ENCODE data around the gene INPP4B.
"Not testable (repeated sequence)": the region's sequence is repeated elsewhere in the genome, so short reads cannot be mapped to it uniquely, and the experiment has no call there.

The INPP4B gene

DNA sequence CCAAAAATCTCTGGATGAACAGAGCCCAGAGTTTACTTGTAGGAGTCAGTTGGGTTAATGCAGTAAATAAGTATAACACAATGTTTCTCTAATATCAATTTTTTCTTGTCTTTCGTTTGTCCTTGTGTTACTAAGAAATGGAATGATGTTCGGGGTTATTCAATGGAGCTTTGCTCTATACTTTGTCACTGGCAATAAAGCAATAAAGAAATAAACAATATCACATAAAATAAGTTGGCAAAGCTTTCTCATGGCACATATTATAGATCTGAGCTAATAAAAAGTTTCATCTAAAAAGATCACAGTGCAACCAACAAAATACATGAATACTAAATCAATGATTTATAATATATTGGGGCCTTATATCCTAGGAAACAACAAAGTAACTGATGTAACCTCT is 32.7 kb downstream of the INPP4B start:
- H3K27me3 Mint-ChIP-seq = no peaks in the 10 kb centered on the region
- ATAC-seq (ENCODE audit: low read depth) (no peak), DNase-seq (ENCODE audit: low spot score in 2 of 2) (no peak)
- no peaks in the 10 kb centered on the region for H3K4me1 Mint-ChIP-seq
- H3K4me3 Mint-ChIP-seq = no peak overlapping the region
- H3K27ac Mint-ChIP-seq = no peak overlapping the region
- no peaks in the 10 kb centered on the region for H3K36me3 Mint-ChIP-seq
- no peaks in the 10 kb centered on the region for H3K9me3 Mint-ChIP-seq

DNA sequence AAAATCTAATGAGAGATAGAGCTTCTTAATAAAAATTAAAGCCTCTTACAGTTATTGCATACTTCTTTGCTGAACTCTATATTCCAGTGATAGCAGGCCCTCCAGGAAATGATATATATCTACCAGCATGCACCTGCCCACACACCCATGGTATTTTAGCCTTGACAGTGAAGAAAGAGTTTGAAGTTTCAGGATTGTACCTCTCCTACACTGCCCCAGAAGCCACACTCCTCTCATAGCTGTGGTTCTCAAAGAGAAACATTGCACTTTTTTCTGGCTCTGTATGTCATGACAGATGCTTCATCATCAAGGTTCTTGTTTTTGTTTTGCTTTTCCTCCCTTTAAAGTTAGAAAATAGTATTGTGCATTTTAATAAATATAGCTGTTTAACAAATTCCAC is 34.0 kb downstream of the INPP4B start:
- H3K4me1 Mint-ChIP-seq = no peaks in the 10 kb centered on the region
- ATAC-seq (ENCODE audit: low read depth) (no peak), DNase-seq (ENCODE audit: low spot score in 2 of 2) (no peak)
- no peak overlapping the region for H3K4me3 Mint-ChIP-seq
- no peaks in the 10 kb centered on the region for H3K27me3 Mint-ChIP-seq
- H3K36me3 Mint-ChIP-seq = no peaks in the 10 kb centered on the region
- no peaks in the 10 kb centered on the region for H3K9me3 Mint-ChIP-seq
- no peak overlapping the region for H3K27ac Mint-ChIP-seq

DNA sequence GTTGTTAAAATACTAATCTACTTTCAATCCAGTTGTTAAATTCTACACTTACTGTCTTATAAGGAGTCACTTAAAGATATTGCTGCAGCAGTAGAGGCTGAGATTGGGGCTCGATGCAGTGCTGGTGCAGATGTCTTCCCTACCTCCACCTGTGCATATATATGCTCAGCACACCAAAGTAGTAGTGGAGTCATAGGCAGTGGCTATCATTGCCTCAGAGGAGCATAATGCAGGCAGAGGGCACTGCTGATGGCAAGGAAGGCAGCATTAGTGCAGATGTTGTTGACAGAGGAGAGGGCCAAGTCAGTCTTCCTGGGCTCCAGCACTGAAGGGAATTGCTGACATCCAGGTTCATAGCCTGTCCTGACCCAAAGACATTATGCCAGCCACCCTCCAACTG is 35.1 kb downstream of the INPP4B start:
- no peaks in the 10 kb centered on the region for H3K9me3 Mint-ChIP-seq
- no peak overlapping the region for H3K4me3 Mint-ChIP-seq
- DNase-seq (ENCODE audit: low spot score in 2 of 2) (no peak), ATAC-seq (ENCODE audit: low read depth) (no peak)
- no peaks in the 10 kb centered on the region for H3K4me1 Mint-ChIP-seq
- no peak overlapping the region for H3K27ac Mint-ChIP-seq
- H3K36me3 Mint-ChIP-seq = no peaks in the 10 kb centered on the region
- no peaks in the 10 kb centered on the region for H3K27me3 Mint-ChIP-seq

DNA sequence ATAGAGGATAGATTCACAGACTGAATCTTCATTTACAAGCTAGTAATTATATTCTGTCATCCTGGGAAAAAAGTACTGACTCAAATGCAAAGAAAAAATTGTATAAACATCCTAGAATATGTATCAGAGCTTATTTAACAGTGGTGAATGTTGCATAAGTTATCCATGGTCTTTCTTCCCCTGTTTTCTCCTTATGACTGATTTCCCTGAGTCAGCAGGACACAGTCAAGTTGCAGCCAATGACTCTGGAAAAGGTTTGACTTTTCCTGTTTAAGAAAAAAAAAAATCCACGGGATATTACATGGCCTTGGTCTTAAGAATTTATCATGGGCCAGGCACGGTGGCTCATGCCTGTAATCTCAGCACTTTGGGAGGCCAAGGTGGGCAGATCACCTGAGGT is 36.5 kb downstream of the INPP4B start:
- H3K4me3 Mint-ChIP-seq = no peak overlapping the region
- no peak overlapping the region for H3K27ac Mint-ChIP-seq
- no peak for DNase-seq (ENCODE audit: low spot score in 2 of 2)
- no peaks in the 10 kb centered on the region for H3K9me3 Mint-ChIP-seq
- H3K4me1 Mint-ChIP-seq = no peaks in the 10 kb centered on the region
- ATAC-seq (ENCODE audit: low read depth) = no peak
- no peaks in the 10 kb centered on the region for H3K27me3 Mint-ChIP-seq
- H3K36me3 Mint-ChIP-seq = no peaks in the 10 kb centered on the region

DNA sequence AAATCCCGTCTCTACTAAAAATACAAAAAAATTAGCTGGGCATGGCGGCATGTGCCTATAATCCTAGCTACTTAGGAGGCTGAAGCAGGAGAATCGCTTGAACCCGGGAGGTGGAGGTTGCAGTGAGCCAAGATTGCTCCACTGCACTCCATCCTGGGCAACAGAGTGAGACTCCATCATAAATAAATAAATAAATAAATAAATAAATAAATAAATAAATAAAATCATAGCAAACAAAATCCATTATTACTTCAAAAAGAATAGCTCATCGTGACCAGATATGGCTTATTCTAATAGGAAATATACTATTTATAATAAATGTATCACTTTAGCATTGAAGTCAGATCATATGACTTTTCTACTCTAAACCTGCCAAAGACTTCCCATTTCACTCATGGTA is 42.2 kb downstream of the INPP4B start:
- ATAC-seq (ENCODE audit: low read depth); H3K27ac Mint-ChIP-seq; H3K9me3 Mint-ChIP-seq; H3K27me3 Mint-ChIP-seq; H3K4me1 Mint-ChIP-seq; DNase-seq (ENCODE audit: low spot score in 2 of 2); H3K36me3 Mint-ChIP-seq; H3K4me3 Mint-ChIP-seq: not testable (repeated sequence)

DNA sequence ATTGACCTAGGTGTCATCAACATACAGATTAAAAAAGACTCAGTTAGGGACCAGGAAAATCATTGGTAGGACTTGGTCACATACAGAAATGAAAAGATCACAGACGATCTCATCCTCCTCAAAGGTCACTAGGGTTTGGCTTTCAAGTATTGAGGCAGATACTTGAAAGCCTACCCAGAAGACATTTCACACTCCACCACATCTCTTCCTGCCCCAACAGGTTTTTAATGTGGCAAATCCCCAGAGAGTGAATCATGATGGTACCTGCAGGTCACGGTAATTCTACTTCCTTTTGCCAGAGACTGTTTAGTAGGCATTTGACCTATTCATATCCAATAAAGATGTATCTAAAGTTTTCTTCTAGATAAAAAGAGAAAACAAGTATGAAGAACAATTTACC is 44.1 kb downstream of the INPP4B start:
- no peak for ATAC-seq (ENCODE audit: low read depth)
- Mint-ChIP-seq H3K36me3 (no peaks in the 10 kb centered on the region), H3K27me3 (no peaks in the 10 kb centered on the region), H3K27ac (no peak overlapping the region), H3K9me3 (no peaks in the 10 kb centered on the region), H3K4me3 (no peak overlapping the region), H3K4me1 (no peaks in the 10 kb centered on the region)
- no peak for DNase-seq (ENCODE audit: low spot score in 2 of 2)

DNA sequence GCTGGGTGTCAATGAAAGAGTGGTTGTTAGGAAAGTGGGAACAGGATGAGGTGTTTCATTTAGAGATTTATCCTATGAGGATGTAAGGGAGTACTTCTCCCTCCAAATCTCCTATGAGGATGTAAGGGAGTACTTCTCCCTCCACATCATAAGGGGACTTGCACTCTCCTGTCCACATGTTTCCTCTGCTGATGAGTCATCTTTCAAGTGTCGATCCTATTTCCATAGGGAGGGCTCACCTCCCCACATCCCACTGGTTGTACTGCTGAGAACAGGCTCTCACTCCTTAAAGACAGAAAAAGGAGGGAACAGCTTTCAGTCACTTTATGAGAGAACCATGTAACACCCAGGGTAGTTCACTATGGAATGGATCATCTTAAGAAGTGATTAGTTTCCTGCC is 65.0 kb downstream of the INPP4B start:
- H3K36me3 Mint-ChIP-seq = no peaks in the 10 kb centered on the region
- no peak for ATAC-seq (ENCODE audit: low read depth)

DNA sequence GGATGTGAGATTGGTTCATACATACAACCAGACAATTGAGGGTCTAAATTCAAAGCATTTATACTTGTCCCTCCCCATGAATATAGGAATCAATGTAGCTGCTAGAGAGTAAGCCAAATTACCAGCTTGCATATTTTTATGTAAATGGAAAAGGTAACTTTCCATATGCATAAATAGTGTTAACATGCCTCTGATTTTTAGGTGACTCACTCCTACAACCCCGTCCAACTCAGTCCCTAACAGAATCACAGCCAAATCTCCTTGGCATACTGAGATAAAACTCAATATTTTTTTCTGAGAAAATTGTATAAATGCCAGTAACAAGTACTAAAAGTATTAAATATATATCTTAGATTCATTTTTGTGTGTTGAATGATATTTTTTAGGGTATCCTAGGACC is 67.2 kb downstream of the INPP4B start:
- Mint-ChIP-seq H3K27me3 (peaks cover 2% of the 10 kb centered on the region), H3K27ac (no peak overlapping the region), H3K36me3 (no peaks in the 10 kb centered on the region), H3K4me3 (no peak overlapping the region), H3K4me1 (no peaks in the 10 kb centered on the region), H3K9me3 (no peaks in the 10 kb centered on the region)
- ATAC-seq (ENCODE audit: low read depth) = no peak
- no peak for DNase-seq (ENCODE audit: low spot score in 2 of 2)

More for the DNA sequence above, 65.0 kb downstream of the INPP4B start:
- Mint-ChIP-seq H3K9me3 (no peaks in the 10 kb centered on the region), H3K4me3 (no peak overlapping the region), H3K27ac (no peak overlapping the region), H3K4me1 (no peaks in the 10 kb centered on the region), H3K27me3 (peaks cover 2% of the 10 kb centered on the region)
- DNase-seq (ENCODE audit: low spot score in 2 of 2) = no peak

DNA sequence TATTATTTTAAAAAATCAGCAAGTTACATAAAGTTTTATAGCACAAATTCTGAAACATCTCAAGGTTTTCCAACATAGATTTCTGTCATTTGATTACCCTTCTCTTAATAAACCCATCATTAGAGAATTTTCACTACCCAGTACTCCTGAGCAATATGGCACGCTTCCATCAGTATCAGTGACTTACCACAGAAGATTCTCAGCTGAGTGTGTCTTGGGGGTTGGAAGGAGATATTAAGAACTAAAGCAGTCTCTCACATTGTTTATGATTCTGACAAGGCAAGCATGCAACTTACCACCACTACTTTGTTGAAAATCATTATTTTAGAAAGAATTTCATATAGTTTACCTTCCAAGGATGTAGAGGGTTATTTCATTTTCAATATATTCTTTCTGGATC is 67.7 kb downstream of the INPP4B start:
- H3K4me3 Mint-ChIP-seq = no peak overlapping the region
- H3K4me1 Mint-ChIP-seq = no peaks in the 10 kb centered on the region
- no peaks in the 10 kb centered on the region for H3K9me3 Mint-ChIP-seq
- ATAC-seq (ENCODE audit: low read depth) (no peak), DNase-seq (ENCODE audit: low spot score in 2 of 2) (no peak)
- H3K36me3 Mint-ChIP-seq = no peaks in the 10 kb centered on the region
- H3K27ac Mint-ChIP-seq = no peak overlapping the region
- H3K27me3 Mint-ChIP-seq = no peaks in the 10 kb centered on the region

DNA sequence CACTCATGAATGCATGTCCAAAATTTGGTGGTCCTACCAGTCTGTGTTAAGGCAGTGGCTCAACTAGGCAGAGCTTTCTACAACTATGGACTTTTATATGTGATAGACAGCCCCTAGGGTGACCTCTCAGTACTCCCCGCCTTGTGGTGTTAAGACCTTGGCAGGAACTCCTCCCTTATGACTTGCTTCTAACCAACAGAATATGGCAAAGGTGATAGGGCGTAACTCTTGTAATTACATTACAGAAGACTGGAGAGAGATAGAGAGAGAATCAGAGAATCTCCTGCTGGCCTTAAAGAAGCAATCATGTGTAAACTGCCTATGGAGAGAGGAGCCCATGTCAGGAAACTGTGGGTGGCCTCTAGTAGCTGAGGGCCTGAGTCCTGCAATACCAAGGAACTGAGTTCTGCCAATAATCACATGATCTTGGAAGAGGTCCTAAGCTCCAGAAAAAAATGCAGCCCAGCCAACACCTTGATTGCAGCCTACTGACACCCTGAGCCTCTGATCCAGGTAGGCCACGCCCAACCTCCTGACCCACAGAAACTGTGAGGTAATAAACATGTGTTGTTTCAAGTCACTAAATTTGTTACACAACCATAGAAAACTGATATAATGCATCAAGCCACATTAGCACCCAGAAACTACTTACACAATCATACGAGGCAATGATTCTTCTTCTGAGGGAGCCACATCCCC is 68.9 kb downstream of the INPP4B start:
- no peak overlapping the region for H3K4me3 Mint-ChIP-seq
- no peaks in the 10 kb centered on the region for H3K27me3 Mint-ChIP-seq
- H3K9me3 Mint-ChIP-seq = no peaks in the 10 kb centered on the region
- no peaks in the 10 kb centered on the region for H3K4me1 Mint-ChIP-seq
- ATAC-seq (ENCODE audit: low read depth) (no peak), DNase-seq (ENCODE audit: low spot score in 2 of 2) (no peak)
- no peak overlapping the region for H3K27ac Mint-ChIP-seq
- H3K36me3 Mint-ChIP-seq = no peaks in the 10 kb centered on the region

DNA sequence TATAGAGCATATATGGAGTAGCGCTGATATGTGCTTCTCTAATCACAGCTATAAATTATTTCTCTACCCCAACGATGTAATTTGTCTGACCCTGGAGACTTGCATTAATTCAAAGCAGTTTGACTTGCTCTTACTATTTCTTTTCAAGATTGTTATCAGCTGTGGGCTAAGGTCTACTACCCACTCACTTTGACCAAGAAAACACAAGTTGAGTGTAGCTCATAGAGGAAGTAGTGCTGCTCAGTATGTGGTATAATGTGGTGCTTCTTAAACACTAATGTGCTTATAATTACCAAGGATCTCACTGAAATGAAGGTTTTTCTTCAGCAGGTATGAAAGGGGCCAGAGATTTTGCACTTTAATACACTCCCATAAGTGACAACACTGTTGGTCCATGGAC is 70.1 kb downstream of the INPP4B start:
- DNase-seq (ENCODE audit: low spot score in 2 of 2) = no peak
- Mint-ChIP-seq H3K36me3 (no peaks in the 10 kb centered on the region), H3K9me3 (peaks cover 2% of the 10 kb centered on the region), H3K27ac (no peak overlapping the region), H3K27me3 (no peaks in the 10 kb centered on the region), H3K4me1 (no peaks in the 10 kb centered on the region), H3K4me3 (no peak overlapping the region)
- ATAC-seq (ENCODE audit: low read depth) = no peak

DNA sequence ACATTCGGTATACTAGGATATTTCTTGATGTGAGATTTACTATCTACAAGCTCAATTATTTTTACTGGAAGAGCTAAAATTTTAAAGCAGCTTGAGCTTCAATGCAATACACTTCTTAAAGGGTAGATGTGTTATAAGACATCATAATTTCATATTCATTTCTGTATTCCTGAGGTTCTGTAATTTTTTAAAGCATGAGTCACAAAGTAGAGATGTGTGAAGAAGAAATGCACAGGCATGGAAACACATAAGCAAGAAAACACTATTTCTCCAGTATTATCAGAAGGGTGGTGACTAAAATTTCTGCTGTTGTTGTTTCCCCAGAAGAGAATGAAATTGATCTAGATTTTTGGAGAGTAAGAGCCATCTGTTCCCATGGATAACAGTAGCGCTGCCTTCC is 72.6 kb downstream of the INPP4B start:
- ATAC-seq (ENCODE audit: low read depth) (no peak), DNase-seq (ENCODE audit: low spot score in 2 of 2) (no peak)
- Mint-ChIP-seq H3K4me1 (no peaks in the 10 kb centered on the region), H3K36me3 (no peaks in the 10 kb centered on the region), H3K27ac (no peak overlapping the region), H3K4me3 (no peak overlapping the region), H3K27me3 (no peaks in the 10 kb centered on the region), H3K9me3 (peaks cover 5% of the 10 kb centered on the region)

DNA sequence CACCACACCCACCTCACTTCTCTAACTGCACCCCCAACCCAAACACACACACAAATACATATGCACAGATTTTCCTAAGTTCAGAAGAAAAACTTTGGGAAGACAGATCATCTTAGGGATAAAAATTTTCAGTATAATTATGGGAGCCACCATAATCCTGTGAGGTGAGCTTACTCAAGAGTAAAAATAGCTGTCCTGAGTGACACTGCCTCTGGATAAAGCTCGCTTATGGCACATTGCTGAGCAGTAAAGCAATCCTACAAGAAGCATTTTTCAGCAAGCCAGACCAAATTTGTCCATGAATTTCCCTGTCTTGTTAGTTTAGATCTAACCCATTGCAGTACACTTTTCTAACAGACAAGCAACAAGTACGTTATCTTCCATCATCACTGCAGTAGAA is 83.8 kb downstream of the INPP4B start:
- Mint-ChIP-seq H3K4me1 (no peaks in the 10 kb centered on the region), H3K27me3 (no peaks in the 10 kb centered on the region), H3K27ac (no peak overlapping the region), H3K9me3 (no peaks in the 10 kb centered on the region), H3K36me3 (no peaks in the 10 kb centered on the region), H3K4me3 (no peak overlapping the region)
- no peak for DNase-seq (ENCODE audit: low spot score in 2 of 2)
- no peak for ATAC-seq (ENCODE audit: low read depth)

DNA sequence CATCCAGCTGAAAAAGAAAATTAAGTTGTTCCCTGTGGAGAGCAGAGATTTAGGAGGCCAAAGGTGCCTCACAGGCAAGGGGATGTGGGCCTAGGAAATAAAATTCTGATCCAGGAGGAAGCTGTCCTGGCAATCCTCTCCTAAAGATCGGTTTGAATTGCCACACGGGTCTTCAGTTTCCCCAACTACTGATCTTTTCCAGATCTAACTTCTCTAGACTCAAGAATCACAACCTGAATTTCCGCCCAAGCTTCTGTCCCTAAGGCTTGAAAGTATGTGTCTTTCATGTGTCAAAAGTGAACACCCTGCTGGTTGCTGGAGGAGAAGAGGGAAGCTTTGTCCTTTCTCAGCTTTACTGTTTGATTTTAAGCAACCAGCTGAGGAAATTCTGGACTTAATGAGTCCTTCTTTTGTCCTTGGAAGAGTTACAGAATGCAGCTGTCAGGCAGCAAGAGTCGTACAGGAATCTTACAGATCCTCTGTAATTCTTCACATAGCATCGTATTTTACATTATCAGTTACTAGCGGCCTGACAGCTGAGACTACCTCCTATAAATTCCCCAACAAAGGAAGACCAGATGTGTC is 93.8 kb downstream of the INPP4B start:
- no peak for ATAC-seq (ENCODE audit: low read depth)
- DNase-seq (ENCODE audit: low spot score in 2 of 2) = no peak
- no peaks in the 10 kb centered on the region for H3K4me1 Mint-ChIP-seq
- no peak overlapping the region for H3K4me3 Mint-ChIP-seq
- no peaks in the 10 kb centered on the region for H3K36me3 Mint-ChIP-seq
- no peaks in the 10 kb centered on the region for H3K27me3 Mint-ChIP-seq
- no peak overlapping the region for H3K27ac Mint-ChIP-seq
- H3K9me3 Mint-ChIP-seq = no peaks in the 10 kb centered on the region

DNA sequence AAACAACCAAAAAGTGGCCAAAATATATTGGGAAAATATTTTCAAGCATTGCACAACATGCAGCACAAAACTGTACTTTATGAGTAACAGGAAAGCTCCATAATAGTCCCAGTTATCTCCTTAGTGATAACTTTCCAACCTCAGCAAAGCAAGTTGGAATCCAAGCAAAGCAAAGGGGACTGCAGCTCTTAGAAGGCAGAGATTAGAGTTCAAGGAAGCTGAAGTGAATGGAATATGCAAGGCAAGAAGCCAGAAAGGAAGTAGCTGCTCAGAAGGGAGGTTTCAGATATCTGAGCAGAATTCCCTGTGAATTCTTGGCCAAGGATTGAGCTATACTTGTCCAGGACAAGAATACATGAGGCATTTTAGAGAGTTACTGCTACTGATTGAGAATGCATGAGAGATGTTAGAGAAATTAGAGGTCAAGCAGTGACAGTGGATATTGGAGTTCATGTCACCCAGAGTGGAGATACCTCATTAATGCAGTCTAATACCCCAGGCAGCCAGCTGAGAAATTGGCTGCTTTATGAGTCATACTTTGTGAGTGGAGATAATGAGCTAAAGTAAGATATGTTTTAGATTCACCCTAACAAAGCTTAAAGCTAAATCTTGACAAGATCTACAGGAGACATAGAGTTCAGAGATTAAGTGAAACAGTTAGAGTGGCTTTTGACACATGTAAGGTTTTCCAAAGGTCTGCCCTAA is 102.8 kb downstream of the INPP4B start:
- DNase-seq (ENCODE audit: low spot score in 2 of 2) (no peak), ATAC-seq (ENCODE audit: low read depth) (no peak)
- Mint-ChIP-seq H3K36me3 (peaks cover 1% of the 10 kb centered on the region), H3K4me3 (no peak overlapping the region), H3K4me1 (no peaks in the 10 kb centered on the region), H3K9me3 (peaks cover 15% of the 10 kb centered on the region), H3K27ac (no peak overlapping the region), H3K27me3 (no peaks in the 10 kb centered on the region)
